ENCODE data around the gene CCDC170. TPM values are rescaled to one million over a fixed set of nuclear protein-coding genes. Genes with fewer than 3 reads are reported as not detected.

Gene CCDC170
- total RNA-seq, result under 0.01 and 0.24 TPM in 2 replicates

GRCh38 chr6:151493804-151494234 is at the start of gene CCDC170:
CCDC170 (plus strand) TSS chr6:151494017; CDS start chr6:151494129, 112 bp downstream.

GRCh38 chr6:151451950-151452749 is 41.7 kb upstream of the CCDC170 start, which contains the start of gene RMND1:
RMND1 (minus strand) TSS chr6:151452126; CDS start chr6:151445811, 6,315 bp downstream.

Other genes with a start within 250 kb of the CCDC170 start
- 6.6 and 8.2 TPM in 2 replicates for gene ZBTB2, start 102.5 kb upstream of the CCDC170 start, total RNA-seq
- gene RMND1, start 41.9 kb upstream of the CCDC170 start, total RNA-seq, result 41.0 and 72.5 TPM in 2 replicates